Nephron (organoid): Measurements from ENCODE around the gene PIPOX.
"Not testable (repeated sequence)": the region's sequence is repeated elsewhere in the genome, so short reads cannot be mapped to it uniquely, and the experiment has no call there.

Source experiments
- H3K27ac Mint-ChIP-seq, 3 experiments: 2 replicates each; pipeline ENCODE4 v1.8.0; 2020; ENCODE audit warnings: mixed read lengths in 3 of 3, mild to moderate bottlenecking in 2 of 3, moderate library complexity in 1 of 3
- H3K27me3 Mint-ChIP-seq: 2 replicates; pipeline ENCODE4 v1.8.0; 2021; ENCODE audit warnings: low read depth, mild to moderate bottlenecking, moderate library complexity, mixed read lengths
- H3K36me3 Mint-ChIP-seq: 2 replicates; pipeline ENCODE4 v1.8.0; 2020; ENCODE audit warnings: low read depth, mixed read lengths
- H3K4me1 Mint-ChIP-seq: 2 replicates; pipeline ENCODE4 v1.8.0; 2020; ENCODE audit warnings: mixed read lengths
- H3K4me3 Mint-ChIP-seq, 3 experiments: 2 replicates each; pipeline ENCODE4 v1.8.0; 2020; ENCODE audit warnings: mild to moderate bottlenecking in 3 of 3, mixed read lengths in 3 of 3, moderate library complexity in 2 of 3
- H3K9me3 Mint-ChIP-seq: 2 replicates; pipeline ENCODE4 v1.8.0; 2020; ENCODE audit warnings: mixed read lengths
- TF ChIP-seq, protein P1 (sequence below), 3 experiments: fragments of 200-600 bp; sonication (generic); IDR thresholded peaks; one replicate each; pipeline ENCODE4 v1.5.0; 2021; ENCODE audit warnings: antibody characterized with exemption in 3 of 3; ENCODE audit not compliant: unreplicated experiment in 3 of 3

Gene PIPOX

DNA sequence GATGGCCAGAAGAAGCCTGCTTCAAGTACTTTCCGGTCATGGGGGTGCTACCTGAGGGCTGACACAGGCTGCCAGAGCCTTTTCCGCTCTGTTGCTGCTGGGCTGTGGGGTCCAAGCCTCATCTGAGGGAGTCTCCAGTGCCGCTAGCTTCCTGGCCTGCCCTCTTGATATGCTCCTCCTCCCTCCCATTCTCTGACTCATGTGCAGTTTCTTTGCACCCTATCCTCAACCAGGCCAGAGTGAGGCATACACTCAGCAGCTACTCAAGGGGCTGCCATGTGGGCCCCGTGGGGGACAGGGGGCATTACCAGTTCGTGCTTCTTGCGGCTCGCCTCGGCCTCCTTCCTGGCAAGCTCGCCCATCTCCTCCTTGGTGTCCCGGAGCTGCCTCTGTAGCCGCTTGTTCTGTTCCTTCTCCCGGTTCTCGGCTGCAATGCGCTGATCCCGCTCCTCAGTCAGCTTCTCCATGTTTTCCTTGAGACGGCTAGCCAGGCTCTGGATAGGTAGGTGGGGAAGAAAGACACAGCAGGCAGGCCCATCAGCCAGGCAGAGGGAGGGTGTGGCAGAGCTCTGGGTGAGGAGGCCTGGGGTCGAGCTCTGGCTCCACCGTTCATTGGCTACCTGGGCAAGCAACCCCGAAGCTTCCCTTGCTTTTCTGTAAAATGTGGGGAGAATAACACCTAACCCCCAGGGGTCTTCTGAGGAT is 43.8 kb downstream of the PIPOX start:
- Mint-ChIP-seq H3K9me3 (no peaks in the 10 kb centered on the region), H3K27me3 (no peaks in the 10 kb centered on the region), H3K4me1 (peaks cover 34% of the 10 kb centered on the region), H3K4me3 (no peak overlapping the region), H3K36me3 (peaks cover 40% of the 10 kb centered on the region), H3K27ac (no peak overlapping the region)
- TF ChIP-seq, protein P1, sequence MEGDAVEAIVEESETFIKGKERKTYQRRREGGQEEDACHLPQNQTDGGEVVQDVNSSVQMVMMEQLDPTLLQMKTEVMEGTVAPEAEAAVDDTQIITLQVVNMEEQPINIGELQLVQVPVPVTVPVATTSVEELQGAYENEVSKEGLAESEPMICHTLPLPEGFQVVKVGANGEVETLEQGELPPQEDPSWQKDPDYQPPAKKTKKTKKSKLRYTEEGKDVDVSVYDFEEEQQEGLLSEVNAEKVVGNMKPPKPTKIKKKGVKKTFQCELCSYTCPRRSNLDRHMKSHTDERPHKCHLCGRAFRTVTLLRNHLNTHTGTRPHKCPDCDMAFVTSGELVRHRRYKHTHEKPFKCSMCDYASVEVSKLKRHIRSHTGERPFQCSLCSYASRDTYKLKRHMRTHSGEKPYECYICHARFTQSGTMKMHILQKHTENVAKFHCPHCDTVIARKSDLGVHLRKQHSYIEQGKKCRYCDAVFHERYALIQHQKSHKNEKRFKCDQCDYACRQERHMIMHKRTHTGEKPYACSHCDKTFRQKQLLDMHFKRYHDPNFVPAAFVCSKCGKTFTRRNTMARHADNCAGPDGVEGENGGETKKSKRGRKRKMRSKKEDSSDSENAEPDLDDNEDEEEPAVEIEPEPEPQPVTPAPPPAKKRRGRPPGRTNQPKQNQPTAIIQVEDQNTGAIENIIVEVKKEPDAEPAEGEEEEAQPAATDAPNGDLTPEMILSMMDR (IDR thresholded peaks at IDR 0.05; ENCODE audit: unreplicated experiment in 3 of 3) = no peak

DNA sequence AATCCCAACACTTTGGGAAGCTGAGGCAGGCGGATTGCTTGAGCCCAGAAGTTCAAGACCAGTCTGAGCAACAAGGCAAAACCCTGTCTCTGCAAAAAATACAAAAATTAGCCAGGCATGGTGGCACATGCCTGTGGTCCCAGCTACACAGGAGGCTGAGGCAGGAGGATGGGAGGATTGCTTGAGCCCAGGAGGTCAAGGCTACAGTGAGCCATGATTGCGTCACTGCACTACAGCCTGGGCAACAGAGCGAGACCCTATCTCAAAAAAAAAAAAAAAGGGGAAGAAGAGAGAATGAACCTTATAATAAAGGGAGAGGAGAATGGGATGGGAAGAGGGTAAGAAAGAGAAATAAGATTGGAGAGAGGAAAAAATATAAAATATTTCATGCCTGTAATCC is 45.8 kb downstream of the PIPOX start:
- H3K4me1 Mint-ChIP-seq = peaks cover 36% of the 10 kb centered on the region
- not testable (repeated sequence) for H3K9me3 Mint-ChIP-seq, H3K27ac Mint-ChIP-seq, H3K27me3 Mint-ChIP-seq, H3K4me3 Mint-ChIP-seq
- H3K36me3 Mint-ChIP-seq = peaks cover 48% of the 10 kb centered on the region

DNA sequence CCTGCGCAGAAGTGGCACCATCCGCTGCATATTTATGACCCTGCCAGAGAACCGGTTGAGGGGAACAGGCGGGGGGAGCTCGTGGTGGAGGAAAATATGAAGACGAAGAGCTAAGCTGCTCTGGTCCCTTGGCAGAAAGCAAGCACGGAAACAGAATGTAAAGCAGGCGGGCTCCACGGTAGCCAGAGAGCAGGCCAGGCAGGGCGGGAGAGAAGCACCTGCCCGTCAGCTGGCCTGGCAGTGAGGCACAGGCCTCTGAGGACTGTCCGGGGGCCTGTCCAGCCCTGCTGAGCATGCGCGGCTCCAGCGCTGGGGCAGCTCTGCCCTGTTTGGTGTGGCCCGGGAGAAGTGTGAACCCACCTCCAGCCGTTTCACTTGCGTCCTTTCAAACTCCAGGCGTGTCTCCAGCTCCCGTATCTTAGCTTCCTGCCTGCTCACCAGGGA is 46.7 kb downstream of the PIPOX start:
- TF ChIP-seq, protein P1 (IDR thresholded peaks at IDR 0.05; ENCODE audit: unreplicated experiment in 3 of 3) = no peak
- H3K9me3 Mint-ChIP-seq = no peaks in the 10 kb centered on the region
- peaks cover 3% of the 10 kb centered on the region for H3K27me3 Mint-ChIP-seq
- peaks cover 27% of the 10 kb centered on the region for H3K4me1 Mint-ChIP-seq
- H3K36me3 Mint-ChIP-seq = peaks cover 51% of the 10 kb centered on the region
- H3K4me3 Mint-ChIP-seq = peak overlapping the region in 1 of 3 experiments; percentile 32
- H3K27ac Mint-ChIP-seq = peak overlapping the region in 1 of 3 experiments; percentile 37

GRCh38 chr17:29090108-29090507 is 47.2 kb downstream of the PIPOX start:
- Mint-ChIP-seq H3K27ac (no peak overlapping the region), H3K36me3 (peaks cover 51% of the 10 kb centered on the region)
- TF ChIP-seq, protein P1 (IDR thresholded peaks at IDR 0.05; ENCODE audit: unreplicated experiment in 3 of 3) = no peak

DNA sequence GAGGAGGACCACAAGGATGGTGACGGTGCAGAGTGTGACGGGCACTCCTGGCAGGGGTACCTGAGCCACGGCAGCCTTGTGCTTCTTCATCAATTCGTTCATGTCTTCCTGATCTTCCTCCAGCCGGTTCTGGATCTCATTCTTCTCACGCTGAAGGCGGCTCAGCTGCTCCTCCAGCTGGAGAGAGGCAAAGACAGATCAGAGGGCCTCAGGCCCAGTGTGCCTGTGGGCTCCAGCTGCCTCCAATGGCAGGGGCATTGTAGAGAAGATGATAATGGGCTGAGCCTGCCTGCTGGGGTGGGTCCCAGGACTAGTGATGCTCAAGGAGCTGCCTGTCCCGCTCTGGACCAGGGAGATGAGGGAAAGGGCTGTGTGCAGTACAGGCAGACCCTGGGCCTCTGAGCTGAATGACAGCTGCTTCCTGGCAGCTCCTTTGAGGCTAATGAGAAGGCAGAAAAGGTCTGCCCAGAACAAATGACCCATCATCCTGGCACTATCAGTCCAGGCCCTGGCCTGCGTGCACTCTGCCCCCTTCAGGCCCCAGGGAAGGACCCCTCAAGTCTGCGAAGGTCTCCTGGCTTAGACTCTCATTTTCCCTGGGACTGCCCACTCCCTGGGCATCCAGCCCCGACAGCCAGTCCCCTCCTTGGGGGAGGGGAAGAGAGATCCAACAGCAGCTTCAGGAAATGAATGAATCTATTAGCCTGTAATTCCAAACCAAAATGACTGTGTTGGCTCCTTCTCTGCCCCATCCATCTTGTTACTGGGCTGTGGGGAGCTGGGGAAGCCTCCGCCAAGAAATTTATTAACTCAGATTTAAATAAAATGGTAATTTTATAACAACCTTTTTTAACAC is 48.0 kb downstream of the PIPOX start:
- H3K27ac Mint-ChIP-seq = no peak overlapping the region
- H3K27me3 Mint-ChIP-seq = peaks cover 3% of the 10 kb centered on the region
- TF ChIP-seq, protein P1 (IDR thresholded peaks at IDR 0.05; ENCODE audit: unreplicated experiment in 3 of 3) = no peak
- peaks cover 21% of the 10 kb centered on the region for H3K4me1 Mint-ChIP-seq
- peaks cover 49% of the 10 kb centered on the region for H3K36me3 Mint-ChIP-seq
- H3K9me3 Mint-ChIP-seq = no peaks in the 10 kb centered on the region
- H3K4me3 Mint-ChIP-seq = no peak overlapping the region

More at GRCh38 chr17:29090108-29090507, 47.2 kb downstream of the PIPOX start:
- peaks cover 22% of the 10 kb centered on the region for H3K4me1 Mint-ChIP-seq
- H3K4me3 Mint-ChIP-seq = no peak overlapping the region
- no peaks in the 10 kb centered on the region for H3K9me3 Mint-ChIP-seq
- peaks cover 3% of the 10 kb centered on the region for H3K27me3 Mint-ChIP-seq

DNA sequence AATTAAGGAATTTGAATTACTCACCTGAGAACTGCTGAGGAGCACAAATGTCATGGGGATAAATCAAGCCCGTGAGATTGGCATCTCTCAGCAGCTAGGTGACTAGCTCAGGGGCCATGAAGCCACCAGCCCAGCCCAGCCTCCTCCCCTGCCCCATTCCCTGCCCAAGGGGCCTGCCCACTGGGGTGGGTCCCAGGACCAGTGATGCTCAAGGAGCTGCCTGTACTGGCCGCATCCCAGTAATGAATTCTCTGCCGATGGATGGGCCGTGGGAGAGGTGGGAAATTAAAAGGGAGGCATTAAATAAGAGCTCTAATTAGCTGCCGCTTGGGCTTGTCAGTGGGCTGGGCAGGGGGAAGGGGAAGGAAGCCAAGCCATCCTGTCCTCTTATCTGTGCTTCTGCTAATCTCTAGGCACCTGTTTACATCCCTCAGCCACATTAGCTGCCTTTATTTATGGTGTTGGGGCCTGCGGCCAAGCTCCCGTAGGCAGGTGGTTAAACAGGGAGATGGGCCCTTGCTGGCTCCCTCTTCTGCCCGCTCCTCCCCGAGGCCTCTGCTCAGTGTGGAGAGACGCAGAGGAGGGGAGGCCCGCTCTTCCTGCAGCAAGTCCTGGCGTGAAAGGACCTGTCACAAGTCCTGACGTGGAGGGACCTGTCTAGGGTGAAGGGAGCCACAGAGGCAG is 48.8 kb downstream of the PIPOX start:
- TF ChIP-seq, protein P1 (IDR thresholded peaks at IDR 0.05; ENCODE audit: unreplicated experiment in 3 of 3) = no peak
- H3K36me3 Mint-ChIP-seq = peaks cover 46% of the 10 kb centered on the region
- H3K27me3 Mint-ChIP-seq = peaks cover 3% of the 10 kb centered on the region
- H3K27ac Mint-ChIP-seq = no peak overlapping the region
- peaks cover 21% of the 10 kb centered on the region for H3K4me1 Mint-ChIP-seq
- no peak overlapping the region for H3K4me3 Mint-ChIP-seq
- H3K9me3 Mint-ChIP-seq = no peaks in the 10 kb centered on the region
